ENCODE measurements around the gene CDC20. TPM values are rescaled to one million over a fixed set of nuclear protein-coding genes. Genes with fewer than 3 reads are reported as not detected.

CDC20 gene
- total RNA-seq, 1 donor from 2014 or later: 22.5 TPM

GRCh38 chr1:43344267-43344850 is 14.4 kb upstream of the CDC20 start:
- Mint-ChIP-seq H3K27me3 (ENCODE audit: unreplicated experiment) (peaks cover 2% of the 10 kb centered on the region), H3K36me3 (ENCODE audit: unreplicated experiment) (no peaks in the 10 kb centered on the region), H3K4me1 (ENCODE audit: low read depth, unreplicated experiment) (peaks cover 12% of the 10 kb centered on the region), H3K4me3 (ENCODE audit: unreplicated experiment) (no peak overlapping the region), H3K27ac (ENCODE audit: unreplicated experiment) (no peak overlapping the region), H3K9me3 (ENCODE audit: unreplicated experiment) (peaks cover 5% of the 10 kb centered on the region)
- DNase-seq: no peak
- no peak for TF ChIP-seq CTCF (IDR thresholded peaks at IDR 0.05; ENCODE audit: partially characterized antibody, unreplicated experiment)

GRCh38 chr1:43345120-43345519 is 13.7 kb upstream of the CDC20 start:
- Mint-ChIP-seq H3K9me3 (ENCODE audit: unreplicated experiment) (peaks cover 7% of the 10 kb centered on the region), H3K36me3 (ENCODE audit: unreplicated experiment) (no peaks in the 10 kb centered on the region), H3K27ac (ENCODE audit: unreplicated experiment) (no peak overlapping the region), H3K27me3 (ENCODE audit: unreplicated experiment) (peaks cover 3% of the 10 kb centered on the region), H3K4me3 (ENCODE audit: unreplicated experiment) (no peak overlapping the region), H3K4me1 (ENCODE audit: low read depth, unreplicated experiment) (peaks cover 19% of the 10 kb centered on the region)
- no peak for TF ChIP-seq CTCF (IDR thresholded peaks at IDR 0.05; ENCODE audit: partially characterized antibody, unreplicated experiment)
- no peak for DNase-seq

- Mint-ChIP-seq H3K4me3 (ENCODE audit: unreplicated experiment) (no peak overlapping the region), H3K27ac (ENCODE audit: unreplicated experiment) (no peak overlapping the region), H3K36me3 (ENCODE audit: unreplicated experiment) (no peaks in the 10 kb centered on the region), H3K9me3 (ENCODE audit: unreplicated experiment) (peaks cover 7% of the 10 kb centered on the region), H3K27me3 (ENCODE audit: unreplicated experiment) (peaks cover 3% of the 10 kb centered on the region), H3K4me1 (ENCODE audit: low read depth, unreplicated experiment) (peaks cover 19% of the 10 kb centered on the region)
- TF ChIP-seq CTCF (IDR thresholded peaks at IDR 0.05; ENCODE audit: partially characterized antibody, unreplicated experiment): no peak
- DNase-seq: no peak
These were observed 12.1 kb upstream of the CDC20 start for GRCh38 chr1:43346636-43347035.

- Mint-ChIP-seq H3K27ac (ENCODE audit: unreplicated experiment) (peak overlapping the region; percentile 44), H3K4me3 (ENCODE audit: unreplicated experiment) (peak overlapping the region; percentile 70), H3K9me3 (ENCODE audit: unreplicated experiment) (peaks cover 7% of the 10 kb centered on the region), H3K4me1 (ENCODE audit: low read depth, unreplicated experiment) (peaks cover 19% of the 10 kb centered on the region), H3K27me3 (ENCODE audit: unreplicated experiment) (peaks cover 3% of the 10 kb centered on the region), H3K36me3 (ENCODE audit: unreplicated experiment) (no peaks in the 10 kb centered on the region)
- TF ChIP-seq CTCF (IDR thresholded peaks at IDR 0.05; ENCODE audit: partially characterized antibody, unreplicated experiment): no peak
- no peak for DNase-seq
These were observed 10.4 kb upstream of the CDC20 start for GRCh38 chr1:43348343-43348808.

- H3K36me3 Mint-ChIP-seq (ENCODE audit: unreplicated experiment): no peaks in the 10 kb centered on the region
- peaks cover 7% of the 10 kb centered on the region for H3K9me3 Mint-ChIP-seq (ENCODE audit: unreplicated experiment)
- H3K27ac Mint-ChIP-seq (ENCODE audit: unreplicated experiment): peak overlapping the region; percentile 92
- peak; percentile 12 for TF ChIP-seq CTCF (IDR thresholded peaks at IDR 0.05; ENCODE audit: partially characterized antibody, unreplicated experiment)
- peaks cover 16% of the 10 kb centered on the region for H3K4me1 Mint-ChIP-seq (ENCODE audit: low read depth, unreplicated experiment)
- H3K27me3 Mint-ChIP-seq (ENCODE audit: unreplicated experiment): peaks cover 3% of the 10 kb centered on the region
- DNase-seq: peak; percentile 97
- H3K4me3 Mint-ChIP-seq (ENCODE audit: unreplicated experiment): peak overlapping the region; percentile 82
These were observed 9.8 kb upstream of the CDC20 start for GRCh38 chr1:43348809-43349593.
